Fibroblast of skin of back (primary cell): ENCODE data around the gene BICRAL.
"Not testable (repeated sequence)": the region's sequence is repeated elsewhere in the genome, so short reads cannot be mapped to it uniquely, and the experiment has no call there.

Experiments used
- DNase-seq: peaks from one replicate; pipeline ENCODE4 v3.0.0-alpha.2; 2013

The BICRAL gene

GRCh38 chr6:42848700-42849099 is 66.8 kb downstream of the BICRAL start:
- no peak for DNase-seq

DNA sequence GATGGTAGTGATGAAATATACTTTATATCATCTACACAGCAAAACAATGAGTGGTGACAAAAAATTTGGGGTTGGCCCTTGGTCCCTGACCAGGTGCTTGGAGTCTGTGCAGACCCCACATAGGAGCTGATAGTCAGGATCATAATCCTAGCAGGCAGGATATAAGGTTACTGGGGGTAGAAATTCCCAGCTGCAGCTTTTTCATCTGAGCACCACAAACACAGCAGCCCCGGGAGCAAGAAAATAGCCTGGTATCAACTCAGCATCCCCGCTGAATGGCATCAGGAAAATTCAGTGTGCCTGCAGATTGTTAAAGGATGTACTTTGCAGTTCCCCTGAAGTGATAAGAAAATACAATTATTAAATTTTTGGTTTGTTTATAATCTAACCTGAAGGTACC is 69.7 kb downstream of the BICRAL start:
- no peak for DNase-seq

GRCh38 chr6:42860036-42860435 is 78.2 kb downstream of the BICRAL start:
- no peak for DNase-seq

- no peak for DNase-seq
Observed at GRCh38 chr6:42860481-42860880, 78.6 kb downstream of the BICRAL start.

- no peak for DNase-seq
Observed at GRCh38 chr6:42864602-42865001, 82.8 kb downstream of the BICRAL start.

DNA sequence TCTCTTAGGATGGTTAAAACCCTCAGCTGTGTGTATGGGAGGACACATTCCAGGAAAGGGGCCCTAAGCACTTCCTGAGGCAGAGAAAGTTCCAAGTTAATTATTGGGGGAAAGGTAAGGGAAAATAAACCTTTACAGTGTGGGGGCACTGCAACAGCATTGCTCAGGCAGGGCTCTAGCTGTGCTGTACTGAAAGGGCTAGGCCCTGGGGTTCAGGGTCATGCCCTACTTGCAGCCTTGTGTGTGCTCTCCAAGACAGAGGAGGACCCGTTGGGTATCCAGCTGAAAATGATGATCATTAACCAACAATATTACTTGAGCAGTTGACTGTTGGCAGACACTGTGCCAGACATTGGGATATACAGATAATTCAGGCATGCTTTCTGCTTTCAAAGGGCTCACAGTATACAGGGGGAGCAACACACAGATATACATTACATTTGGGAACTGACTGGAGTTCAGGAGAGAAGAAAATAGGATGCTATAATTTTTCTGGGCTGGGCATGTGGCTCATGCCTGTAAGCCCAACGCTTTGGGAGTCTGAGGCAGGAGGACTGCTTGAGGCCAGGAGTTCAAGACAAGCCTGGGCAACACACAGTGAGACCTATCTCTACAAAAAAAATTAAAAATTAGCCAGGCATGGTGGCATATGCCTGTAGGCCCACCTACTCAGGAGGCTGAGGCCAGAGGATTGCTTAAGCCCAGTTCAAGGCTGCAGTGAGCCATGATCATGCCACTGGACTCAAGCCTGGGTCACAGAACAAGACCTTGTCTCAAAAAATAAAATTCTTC is 88.5 kb downstream of the BICRAL start:
- no peak for DNase-seq

DNA sequence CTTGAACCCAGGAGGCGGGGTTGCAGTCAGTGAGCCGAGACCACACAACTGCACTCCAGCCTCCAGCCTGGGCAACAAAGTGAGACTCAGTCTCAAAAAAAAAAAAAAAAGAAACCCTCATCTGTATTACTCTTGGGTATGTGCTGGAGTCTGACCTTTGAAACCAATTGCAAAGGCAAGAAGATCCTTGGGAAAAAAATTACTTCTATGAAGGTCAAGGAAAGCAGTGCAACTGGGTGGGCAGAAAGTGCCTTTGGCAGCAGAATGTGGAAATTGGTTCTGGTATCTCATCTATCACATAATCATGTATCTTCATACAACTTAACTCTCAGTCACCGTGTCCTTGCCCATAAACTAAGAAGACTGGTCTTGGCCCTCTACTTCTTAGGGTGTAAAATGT is 89.9 kb downstream of the BICRAL start:
- DNase-seq, result no peak

DNA sequence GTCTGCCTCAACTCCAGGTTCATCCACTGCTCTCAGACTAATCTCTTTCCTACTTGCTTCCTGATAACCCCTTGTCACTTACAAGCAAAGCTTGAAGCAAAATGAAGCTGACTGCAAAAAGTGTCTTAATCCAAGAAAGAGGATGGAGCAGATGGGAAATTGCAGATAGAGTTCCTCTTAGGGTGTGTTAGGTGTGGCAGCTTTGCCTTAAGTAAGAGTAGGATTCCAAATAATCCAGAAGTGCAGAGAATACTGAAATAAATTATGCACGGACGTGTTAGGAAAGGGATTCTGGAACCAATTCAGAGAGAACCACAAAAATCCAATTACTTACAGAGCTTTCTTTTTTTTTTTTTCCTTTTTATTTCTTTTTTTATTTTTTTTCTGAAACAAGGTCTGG is 91.5 kb downstream of the BICRAL start:
- DNase-seq, result no peak

- DNase-seq, result no peak
Observed at GRCh38 chr6:42877695-42878094, 95.8 kb downstream of the BICRAL start.

DNA sequence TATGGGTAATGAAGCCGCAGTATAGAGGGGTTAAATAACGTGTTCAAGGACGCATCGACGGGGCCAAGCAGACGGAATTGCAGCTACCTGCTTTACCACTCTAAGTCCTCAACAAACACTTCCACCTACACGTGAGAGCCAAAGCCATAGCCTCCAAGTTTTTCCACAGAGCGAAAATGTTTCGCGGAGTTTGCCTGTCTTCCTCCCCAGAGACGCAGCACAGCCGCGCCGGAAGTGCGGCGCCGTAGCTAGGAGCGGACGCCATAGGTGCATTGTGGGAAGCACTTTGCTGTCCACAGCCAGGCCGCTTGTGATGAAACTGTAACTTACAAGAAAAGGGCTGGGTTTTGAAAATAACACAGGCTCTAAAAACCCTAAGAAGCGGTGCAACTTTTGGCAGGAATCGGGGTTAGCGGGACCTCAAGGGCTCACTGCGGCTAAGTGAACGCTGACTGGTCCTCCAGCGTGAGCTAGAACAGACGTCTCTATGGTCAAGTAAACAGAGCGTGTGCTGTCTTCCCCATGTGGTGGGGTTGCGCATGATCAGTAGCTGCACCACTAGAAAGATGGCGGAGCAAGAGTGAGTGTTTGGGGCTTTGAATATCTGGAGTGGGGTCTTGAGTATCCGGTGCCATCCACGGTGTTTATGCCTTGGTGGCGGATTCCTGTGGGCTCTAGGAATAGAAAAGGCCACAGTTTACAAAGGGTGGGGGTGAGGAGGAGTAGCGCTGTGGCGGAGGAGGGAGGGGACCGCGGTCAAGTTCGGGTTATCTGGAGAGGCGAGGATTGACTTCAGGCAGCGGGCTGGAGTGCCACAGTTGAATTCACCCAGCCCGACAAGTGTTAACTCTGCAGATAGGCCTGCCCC is 97.8 kb downstream of the BICRAL start, which contains the start of gene RPL7L1:
TSS of gene RPL7L1 (plus strand) at position 245 of the 868 bp plus-strand sequence. CDS start at position 540, 295 bp downstream.
- peak; percentile 91 for DNase-seq

DNA sequence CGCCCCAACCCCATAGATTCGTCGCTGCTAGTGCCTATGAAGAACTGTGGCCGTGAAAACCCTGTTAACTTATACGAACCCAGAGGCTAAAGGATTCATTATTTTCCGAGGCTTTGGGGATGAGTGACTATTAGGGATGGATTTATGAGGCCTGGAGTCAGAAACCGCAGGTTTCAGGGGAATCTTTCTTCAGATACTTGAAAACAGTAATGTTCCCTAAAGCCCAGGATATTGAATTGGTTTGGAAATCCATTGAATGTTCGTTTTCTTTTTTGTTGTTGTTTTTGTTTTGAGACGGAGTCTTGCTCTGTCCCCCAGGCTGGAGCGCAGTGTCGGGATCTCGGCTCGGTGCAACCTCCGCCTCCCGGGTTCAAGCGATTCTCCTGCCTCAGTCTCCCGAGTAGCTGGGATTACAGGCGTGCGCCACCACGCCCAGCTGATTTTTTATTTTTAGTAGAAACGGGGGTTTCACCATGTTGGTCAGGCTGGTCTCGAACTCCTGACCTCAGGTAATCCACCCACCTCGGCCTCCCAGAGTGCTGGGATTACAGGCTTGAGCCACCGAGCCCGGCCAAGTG is 98.5 kb downstream of the BICRAL start:
- not testable (repeated sequence) for DNase-seq

DNA sequence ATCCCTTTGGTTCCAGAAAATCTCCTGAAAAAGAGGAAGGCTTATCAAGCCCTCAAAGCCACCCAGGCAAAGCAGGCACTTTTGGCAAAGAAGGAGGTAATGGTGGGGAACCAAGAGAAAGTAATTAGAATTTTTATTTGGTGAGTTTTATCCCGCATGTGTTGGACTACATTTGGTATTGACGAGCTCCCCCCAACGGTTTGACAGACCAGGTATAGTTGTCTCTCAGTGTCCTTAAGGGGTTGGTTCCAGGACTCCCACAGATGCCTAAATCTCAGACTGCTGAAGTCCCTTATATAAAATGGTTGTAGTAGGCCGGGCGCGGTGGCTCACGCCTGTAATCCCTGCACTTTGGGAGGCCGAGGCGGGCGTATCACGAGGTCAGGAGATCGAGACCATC is 99.0 kb downstream of the BICRAL start:
- not testable (repeated sequence) for DNase-seq

DNA sequence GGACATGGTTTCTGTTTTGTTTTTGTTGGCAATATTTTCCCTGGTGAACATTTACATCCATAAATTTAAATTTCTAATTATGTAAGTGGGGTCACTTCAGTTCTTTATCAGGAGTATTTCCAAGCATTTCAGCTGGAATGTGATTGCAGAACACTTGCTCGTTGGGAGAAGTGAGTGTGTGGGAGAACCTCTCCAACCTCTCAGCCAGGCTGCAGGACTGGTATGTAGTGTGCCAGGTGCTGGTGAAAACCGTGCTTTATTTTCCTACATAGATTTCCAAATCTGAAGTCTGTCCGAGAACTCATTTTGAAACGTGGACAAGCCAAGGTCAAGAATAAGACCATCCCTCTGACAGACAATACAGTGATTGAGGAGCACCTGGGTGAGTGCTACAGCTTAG is 103.8 kb downstream of the BICRAL start:
- no peak for DNase-seq

- DNase-seq, result not testable (repeated sequence)
Observed at GRCh38 chr6:42888201-42888600, 106.3 kb downstream of the BICRAL start.

- no peak for DNase-seq
Observed at GRCh38 chr6:42889815-42890214, 108.0 kb downstream of the BICRAL start.

DNA sequence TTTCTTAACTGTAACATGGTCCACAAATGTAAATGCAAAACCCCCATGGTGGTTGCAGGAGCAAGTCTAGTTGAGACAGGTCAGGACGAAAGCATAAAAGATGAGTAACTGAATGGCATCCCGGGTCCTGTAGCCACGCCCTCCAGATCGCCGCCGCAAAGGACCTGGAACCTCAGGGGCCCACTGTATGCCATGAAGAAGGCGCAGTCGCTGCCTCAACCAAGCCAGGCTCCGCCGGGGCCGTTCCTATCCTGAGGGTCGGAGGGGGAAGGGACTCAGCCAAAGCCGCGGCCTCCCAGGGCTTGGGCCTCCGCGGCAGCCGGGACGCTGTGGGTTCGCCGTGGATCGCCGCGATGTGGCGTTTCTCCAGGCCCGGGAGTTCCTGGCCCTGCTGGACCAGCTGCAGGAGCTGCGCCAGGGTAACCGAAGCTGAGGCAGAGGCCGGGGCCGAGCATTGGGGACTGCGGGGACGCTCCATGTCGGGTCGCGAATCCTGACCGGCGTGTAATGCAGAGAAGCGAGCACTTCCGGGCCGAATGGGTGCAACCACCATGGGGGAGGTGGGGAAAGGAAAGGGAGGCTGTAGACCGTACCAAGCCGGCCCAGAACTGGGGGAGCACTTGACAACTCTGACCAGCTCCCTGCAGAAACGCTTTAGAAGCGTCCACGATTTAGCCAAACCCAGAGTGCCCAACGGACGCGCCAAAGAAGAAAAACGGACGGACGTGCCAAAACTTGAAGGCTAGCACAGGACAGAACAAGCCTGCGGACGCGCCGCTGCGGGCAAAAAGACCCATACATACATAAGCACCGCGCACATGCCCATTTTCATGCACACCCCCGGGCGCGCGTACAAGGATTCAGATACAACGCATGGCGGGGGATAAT is 108.7 kb downstream of the BICRAL start:
- peak; percentile 98 for DNase-seq

- no peak for DNase-seq
Observed at GRCh38 chr6:42891199-42891722, 109.4 kb downstream of the BICRAL start.

- not testable (repeated sequence) for DNase-seq
Observed at GRCh38 chr6:42894041-42894828, 112.4 kb downstream of the BICRAL start.

- DNase-seq, result no peak
Observed at GRCh38 chr6:42896178-42896719, 114.4 kb downstream of the BICRAL start.

DNA sequence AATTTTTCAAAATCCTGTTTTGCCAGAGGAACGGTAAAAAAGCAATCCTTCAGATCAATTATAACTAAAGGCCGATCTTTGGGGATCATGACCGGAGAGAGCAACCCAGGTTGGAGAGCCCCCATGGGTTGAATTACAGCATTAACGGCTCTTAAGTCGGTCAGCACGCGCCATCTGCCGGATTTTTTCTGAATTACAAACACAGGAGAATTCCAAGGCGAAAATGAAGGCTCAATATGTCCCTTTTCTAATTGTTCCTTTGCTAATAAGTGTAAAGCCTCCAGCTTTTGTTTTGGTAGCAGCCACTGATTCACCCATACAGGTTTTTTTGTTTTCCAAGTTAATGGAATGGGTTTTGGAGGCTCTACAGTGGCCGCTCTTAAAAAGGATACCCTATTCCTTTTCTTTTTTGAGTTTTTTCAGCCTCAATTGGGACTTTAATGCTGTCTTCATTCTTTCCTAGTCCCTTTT is 117.1 kb downstream of the BICRAL start:
- DNase-seq, result peak; percentile 59

DNA sequence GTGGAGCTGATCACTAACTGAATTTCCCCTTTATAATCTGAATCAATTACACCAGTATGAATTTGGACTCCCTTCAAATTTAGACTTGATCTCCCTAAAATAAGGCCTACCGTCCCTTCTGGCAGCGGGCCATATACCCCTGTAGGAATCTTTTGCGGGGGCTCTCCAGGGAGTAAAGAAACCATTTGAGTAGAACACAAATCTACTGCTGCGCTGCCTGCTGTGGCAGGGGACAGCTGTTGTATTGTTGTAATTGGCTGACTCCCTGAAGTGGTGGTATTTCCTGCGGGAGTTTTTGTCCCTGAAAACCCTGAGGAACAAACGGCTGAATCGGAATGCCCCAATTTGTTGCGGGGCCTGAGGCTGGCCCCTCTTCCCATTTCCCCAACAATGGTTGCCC is 118.0 kb downstream of the BICRAL start:
- DNase-seq, result no peak
